Measurements from ENCODE around the gene STK25.

DNA sequence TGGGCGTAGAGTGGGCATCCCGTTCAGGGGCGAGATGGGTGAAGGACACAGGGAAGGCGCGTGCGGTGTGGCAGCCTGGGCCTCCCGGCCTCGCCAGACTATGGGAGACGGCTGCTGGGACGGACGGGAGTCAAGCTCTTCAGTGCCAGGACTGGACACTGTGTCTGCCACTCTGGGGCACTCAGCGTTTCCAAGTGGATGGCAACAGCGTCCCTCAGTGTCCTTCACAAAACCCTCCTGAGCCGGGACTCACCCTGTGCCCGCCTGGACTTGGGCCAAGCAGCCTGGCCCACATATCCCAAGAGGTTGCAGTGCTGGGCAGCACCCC lies 33.9 kb upstream of the STK25 start:
- no peak for TF ChIP-seq POLR2A (IDR thresholded peaks at IDR 0.05; ENCODE audit: low read length)
- no peak for TF ChIP-seq GATA1 (IDR thresholded peaks at IDR 0.05; ENCODE audit: low read depth, low read length)

All from erythroblast (primary cell).